ENCODE results near the gene AXIN2. TPM values are rescaled to one million over a fixed set of nuclear protein-coding genes. Genes with fewer than 3 reads are reported as not detected.

The AXIN2 gene
- total and polyA plus RNA-seq, 2 experiments from 2014 or later: 0.94 to 2.4 TPM

GRCh38 chr17:65558683-65559460 is 2.6 kb downstream of the AXIN2 start:
- H3F3A ChIP-seq (ENCODE audit: insufficient read depth): peaks cover 13% of the 10 kb centered on the region; the same call in 1 of the 2 replicates
- H3K27ac ChIP-seq: no peak overlapping the region
- H3K9ac ChIP-seq: peak overlapping the region; percentile 58
- no peak for DNase-seq
- H2AFZ ChIP-seq: peak overlapping the region; percentile 78
- H4K20me1 ChIP-seq (ENCODE audit: insufficient read depth): no peaks in the 10 kb centered on the region
- H3K4me1 ChIP-seq (ENCODE audit: insufficient read depth): peaks cover 5% of the 10 kb centered on the region
- peak overlapping the region; percentile 75 for H3K4me3 ChIP-seq
- H3K9me3 ChIP-seq (ENCODE audit: low read depth): no peaks in the 10 kb centered on the region
- H3K9me2 ChIP-seq (ENCODE audit: insufficient read depth): no peaks in the 10 kb centered on the region
- no peaks in the 10 kb centered on the region for H3K27me3 ChIP-seq (replicated peaks; ENCODE audit: insufficient read depth)
- no peaks in the 10 kb centered on the region for H3K36me3 ChIP-seq (ENCODE audit: low read depth)
- in situ Hi-C loops (cut with MboI): loop anchor here (25.0 kb wide), 1 partner anchor 603 kb away; no protein-coding TSS in a partner anchor
- no peak for TF ChIP-seq EZH2 (IDR thresholded peaks at IDR 0.05; ENCODE audit: insufficient read depth, poor library complexity, severe bottlenecking)
- no peak for TF ChIP-seq EZH2phosphoT487 (IDR thresholded peaks at IDR 0.05; ENCODE audit: insufficient read depth, low read depth)
- 9 to 14% methylated on average over 20 to 29 of the region's 29 CpGs for WGBS, 2 experiments (ENCODE audit: low coverage in 1 of 2, low lambda C conversion rate in 2 of 2, missing lambda C conversion rate in 2 of 2)
- H3K4me2 ChIP-seq (ENCODE audit: unreplicated experiment): peak overlapping the region; percentile 89
- H3K79me2 ChIP-seq (ENCODE audit: insufficient read depth): 0 out of 2 replicates have a peak, but pooled peaks cover 6% of the 10 kb centered on the region

- in situ Hi-C loops (cut with MboI): loop anchor here (25.0 kb wide), 1 partner anchor 604 kb away; no protein-coding TSS in a partner anchor
- Histone ChIP-seq H3K9me2 (ENCODE audit: insufficient read depth) (no peaks in the 10 kb centered on the region), H3K4me3 (no peak overlapping the region), H3K79me2 (ENCODE audit: insufficient read depth) (0 out of 2 replicates have a peak, but pooled peaks cover 6% of the 10 kb centered on the region), H3F3A (ENCODE audit: insufficient read depth) (peaks cover 13% of the 10 kb centered on the region; the same call in 1 of the 2 replicates), H3K9me3 (ENCODE audit: low read depth) (no peaks in the 10 kb centered on the region), H4K20me1 (ENCODE audit: insufficient read depth) (no peaks in the 10 kb centered on the region), H3K9ac (no peak overlapping the region), H3K4me2 (ENCODE audit: unreplicated experiment) (no peak overlapping the region), H3K36me3 (ENCODE audit: low read depth) (no peaks in the 10 kb centered on the region), H2AFZ (no peak overlapping the region), H3K27me3 (replicated peaks; ENCODE audit: insufficient read depth) (no peaks in the 10 kb centered on the region), H3K4me1 (ENCODE audit: insufficient read depth) (peaks cover 5% of the 10 kb centered on the region), H3K27ac (no peak overlapping the region)
- no peak for DNase-seq
- WGBS, 2 experiments (ENCODE audit: low coverage in 1 of 2, low lambda C conversion rate in 2 of 2, missing lambda C conversion rate in 2 of 2): 28 to 37% methylated on average over 15 of the region's 15 CpGs
- TF ChIP-seq EZH2 (IDR thresholded peaks at IDR 0.05; ENCODE audit: insufficient read depth, poor library complexity, severe bottlenecking): no peak
- TF ChIP-seq EZH2phosphoT487 (IDR thresholded peaks at IDR 0.05; ENCODE audit: insufficient read depth, low read depth): no peak
These were observed 3.2 kb downstream of the AXIN2 start for GRCh38 chr17:65558311-65558682.

GRCh38 chr17:65557349-65558310 is 3.8 kb downstream of the AXIN2 start:
- Histone ChIP-seq H3K4me2 (ENCODE audit: unreplicated experiment) (peak overlapping the region; percentile 41), H2AFZ (no peak overlapping the region)
- peak; percentile 79 for DNase-seq

GRCh38 chr17:65556910-65557348 is 4.5 kb downstream of the AXIN2 start:
- peak; percentile 30 for DNase-seq
- no peaks in the 10 kb centered on the region for H3K9me2 ChIP-seq (ENCODE audit: insufficient read depth)
- H3K4me1 ChIP-seq (ENCODE audit: insufficient read depth): peaks cover 17% of the 10 kb centered on the region
- H3K27me3 ChIP-seq (replicated peaks; ENCODE audit: insufficient read depth): no peaks in the 10 kb centered on the region
- no peaks in the 10 kb centered on the region for H4K20me1 ChIP-seq (ENCODE audit: insufficient read depth)
- no peak overlapping the region for H3K27ac ChIP-seq
- H3K9me3 ChIP-seq (ENCODE audit: low read depth): no peaks in the 10 kb centered on the region
- H3K4me3 ChIP-seq: no peak overlapping the region
- H3K79me2 ChIP-seq (ENCODE audit: insufficient read depth): 0 out of 2 replicates have a peak, but pooled peaks cover 6% of the 10 kb centered on the region
- peaks cover 25% of the 10 kb centered on the region for H3F3A ChIP-seq (ENCODE audit: insufficient read depth)
- no peak overlapping the region for H3K9ac ChIP-seq
- TF ChIP-seq EZH2phosphoT487 (IDR thresholded peaks at IDR 0.05; ENCODE audit: insufficient read depth, low read depth) (no peak), EZH2 (IDR thresholded peaks at IDR 0.05; ENCODE audit: insufficient read depth, poor library complexity, severe bottlenecking) (no peak)
- H2AFZ ChIP-seq: no peak overlapping the region
- in situ Hi-C loops (cut with MboI): loop anchor here (25.0 kb wide), 1 partner anchor 605 kb away; no protein-coding TSS in a partner anchor
- no peaks in the 10 kb centered on the region for H3K36me3 ChIP-seq (ENCODE audit: low read depth)
- WGBS, 2 experiments (ENCODE audit: low coverage in 1 of 2, low lambda C conversion rate in 2 of 2, missing lambda C conversion rate in 2 of 2): 8 to 10% methylated on average over 4 of the region's 4 CpGs
- peak overlapping the region; percentile 41 for H3K4me2 ChIP-seq (ENCODE audit: unreplicated experiment)

More at GRCh38 chr17:65557349-65558310, 3.8 kb downstream of the AXIN2 start:
- H3K9me2 ChIP-seq (ENCODE audit: insufficient read depth): no peaks in the 10 kb centered on the region
- H3F3A ChIP-seq (ENCODE audit: insufficient read depth): peaks cover 18% of the 10 kb centered on the region
- H3K9me3 ChIP-seq (ENCODE audit: low read depth): no peaks in the 10 kb centered on the region
- H4K20me1 ChIP-seq (ENCODE audit: insufficient read depth): no peaks in the 10 kb centered on the region
- H3K79me2 ChIP-seq (ENCODE audit: insufficient read depth): 0 out of 2 replicates have a peak, but pooled peaks cover 6% of the 10 kb centered on the region
- no peaks in the 10 kb centered on the region for H3K27me3 ChIP-seq (replicated peaks; ENCODE audit: insufficient read depth)
- no peak overlapping the region for H3K27ac ChIP-seq
- H3K9ac ChIP-seq: no peak overlapping the region
- peaks cover 10% of the 10 kb centered on the region for H3K4me1 ChIP-seq (ENCODE audit: insufficient read depth)
- H3K36me3 ChIP-seq (ENCODE audit: low read depth): no peaks in the 10 kb centered on the region
- WGBS, 2 experiments (ENCODE audit: low coverage in 1 of 2, low lambda C conversion rate in 2 of 2, missing lambda C conversion rate in 2 of 2): 32 to 34% methylated on average over 21 of the region's 21 CpGs
- no peak overlapping the region for H3K4me3 ChIP-seq
- in situ Hi-C loops (cut with MboI): loop anchor here (25.0 kb wide), 1 partner anchor 605 kb away; no protein-coding TSS in a partner anchor
- TF ChIP-seq EZH2phosphoT487 (IDR thresholded peaks at IDR 0.05; ENCODE audit: insufficient read depth, low read depth) (no peak), EZH2 (IDR thresholded peaks at IDR 0.05; ENCODE audit: insufficient read depth, poor library complexity, severe bottlenecking) (no peak)
